ENCODE results near the gene OSBPL7. TPM values are rescaled to one million over a fixed set of nuclear protein-coding genes. Genes with fewer than 3 reads are reported as not detected.

OSBPL7 gene
- total and polyA plus RNA-seq, 2 donors from 2014 or later = 5.3 to 21.2 TPM

- Histone ChIP-seq H3K9ac (ENCODE audit: low read length in 3 of 3) (no peak overlapping the region), H3K9me3 (ENCODE audit: control insufficient read depth in 2 of 3, insufficient read depth in 1 of 3, low read length in 3 of 3) (peaks cover 0 to 15% (median 0%) of the 10 kb centered on the region in 3 donors), H3K4me1 (ENCODE audit: control insufficient read depth in 2 of 3, insufficient read depth in 2 of 3, low read depth in 1 of 3, low read length in 3 of 3) (no peaks in the 10 kb centered on the region), H3K4me3 (ENCODE audit: low read length in 3 of 3) (no peak overlapping the region), H3K27me3 (ENCODE audit: control insufficient read depth, insufficient read depth, low read length) (no peaks in the 10 kb centered on the region), H3K36me3 (ENCODE audit: control insufficient read depth in 2 of 3, insufficient read depth in 3 of 3, low read length in 3 of 3) (no peaks in the 10 kb centered on the region), H3K27ac (ENCODE audit: low read depth in 2 of 2, low read length in 2 of 2) (no peak overlapping the region)
- intact Hi-C loops (cut with DNase I) = no loop called here
- TF ChIP-seq CTCF (IDR thresholded peaks at IDR 0.05; ENCODE audit: borderline replicate concordance, extremely low read depth, insufficient read depth) = no peak
- FAIRE-seq (no peak), DNase-seq (no peak)
Observed at GRCh38 chr17:47763913-47764582, 57.5 kb downstream of the OSBPL7 start.

- Histone ChIP-seq H3K9ac (ENCODE audit: low read length in 3 of 3) (no peak overlapping the region), H3K9me3 (ENCODE audit: control insufficient read depth in 2 of 3, insufficient read depth in 1 of 3, low read length in 3 of 3) (peaks cover 0 to 15% (median 0%) of the 10 kb centered on the region in 3 donors), H3K27ac (ENCODE audit: low read depth in 2 of 2, low read length in 2 of 2) (no peak overlapping the region), H3K4me1 (ENCODE audit: control insufficient read depth in 2 of 3, insufficient read depth in 2 of 3, low read depth in 1 of 3, low read length in 3 of 3) (no peaks in the 10 kb centered on the region), H3K27me3 (ENCODE audit: control insufficient read depth, insufficient read depth, low read length) (no peaks in the 10 kb centered on the region), H3K4me3 (ENCODE audit: low read length in 3 of 3) (no peak overlapping the region), H3K36me3 (ENCODE audit: control insufficient read depth in 2 of 3, insufficient read depth in 3 of 3, low read length in 3 of 3) (no peaks in the 10 kb centered on the region)
- DNase-seq (no peak), FAIRE-seq (no peak)
- intact Hi-C loops (cut with DNase I) = no loop called here
- no peak for TF ChIP-seq CTCF (IDR thresholded peaks at IDR 0.05; ENCODE audit: borderline replicate concordance, extremely low read depth, insufficient read depth)
Observed at GRCh38 chr17:47762728-47763127, 58.9 kb downstream of the OSBPL7 start.

- H3K36me3 ChIP-seq (ENCODE audit: control insufficient read depth in 2 of 3, insufficient read depth in 3 of 3, low read length in 3 of 3) = no peaks in the 10 kb centered on the region
- no peak overlapping the region for H3K9ac ChIP-seq (ENCODE audit: low read length in 3 of 3)
- peaks cover 0 to 18% (median 0%) of the 10 kb centered on the region in 3 donors for H3K9me3 ChIP-seq (ENCODE audit: control insufficient read depth in 2 of 3, insufficient read depth in 1 of 3, low read length in 3 of 3)
- no peak overlapping the region for H3K27ac ChIP-seq (ENCODE audit: low read depth in 2 of 2, low read length in 2 of 2)
- TF ChIP-seq CTCF (IDR thresholded peaks at IDR 0.05; ENCODE audit: borderline replicate concordance, extremely low read depth, insufficient read depth) = no peak
- intact Hi-C loops (cut with DNase I) = no loop called here
- H3K27me3 ChIP-seq (ENCODE audit: control insufficient read depth, insufficient read depth, low read length) = no peaks in the 10 kb centered on the region
- DNase-seq (no peak), FAIRE-seq (no peak)
- H3K4me3 ChIP-seq (ENCODE audit: low read length in 3 of 3) = no peak overlapping the region
- H3K4me1 ChIP-seq (ENCODE audit: control insufficient read depth in 2 of 3, insufficient read depth in 2 of 3, low read depth in 1 of 3, low read length in 3 of 3) = no peaks in the 10 kb centered on the region
Observed at GRCh38 chr17:47760409-47761140, 61.0 kb downstream of the OSBPL7 start.

Measured in kidney (tissue), 14 donors.